HepG2 (cell line): ENCODE measurements around the gene ITIH3. TPM values are rescaled to one million over a fixed set of nuclear protein-coding genes. Genes with fewer than 3 reads are reported as not detected.

Experiments used
- ATAC-seq: fragments of 200-7000 bp; cut with Tn5 transposase; 3 replicates; pipeline ENCODE4 v1.9.1; 2020; ENCODE audit warnings: mild to moderate bottlenecking, moderate library complexity
- BruUV-seq: library from RNA; stranded (reverse); fragments of 400-500 nt; replicated peaks from 2 replicates; lab custom pipeline; 2021; lab: Mats Ljungman, UMichigan
- CTCF ChIA-PET: fragments of 300-600 bp; formaldehyde crosslinking; extraction: SDS; loops from one replicate; lab custom pipeline; 2021; ENCODE audit warnings: low total read pairs, inconsistent platforms, low intra/inter-chr PET ratio; lab: Yijun Ruan, JAX
- POLR2A ChIA-PET: fragments of 350-600 bp; sonication (Branson Sonifier 250); formaldehyde crosslinking; loops from one replicate; lab custom pipeline; 2020; ENCODE audit warnings: antibody characterized with exemption, inconsistent platforms; lab: Yijun Ruan, JAX
- DNase-seq: peaks from one replicate; pipeline ENCODE4 v3.0.0-alpha.2; 2015; ENCODE audit warnings: low spot score
- FAIRE-seq: peaks from 3 replicates; lab custom pipeline; 2011; peaks lifted over from hg19 to GRCh38; lab: Jason Lieb, UNC
- H2AFZ ChIP-seq: one replicate; pipeline ENCODE4 v1.6.1; 2011; ENCODE audit warnings: low read length, inconsistent platforms
- H3K27ac ChIP-seq: fragments of 300-600 bp; 3 replicates; pipeline ENCODE4 v1.8.0; 2011; ENCODE audit warnings: mixed run types, mild to moderate bottlenecking, mixed read lengths, low read length, inconsistent platforms; ENCODE audit not compliant: insufficient read depth; ENCODE audit errors: extremely low read length
- H3K27me3 ChIP-seq, 2 experiments: fragments of 200-600 bp in 1 of 2; 2 replicates in 1 of 2; 3 replicates in 1 of 2; pipeline versions ENCODE4 v1.6.0 to v1.8.0; 2011; ENCODE audit warnings: low read length in 2 of 2, mild to moderate bottlenecking in 2 of 2, moderate library complexity in 2 of 2, inconsistent platforms in 1 of 2; ENCODE audit not compliant: insufficient read depth in 2 of 2, control insufficient read depth in 1 of 2
- H3K36me3 ChIP-seq, 2 experiments: fragments of 200-600 bp in 1 of 2; replicated peaks in 1 of 2; 2 replicates in 1 of 2; 3 replicates in 1 of 2; pipeline versions ENCODE4 v1.5.1 to v1.8.0; 2011; ENCODE audit warnings: low read length in 2 of 2, inconsistent platforms in 1 of 2; ENCODE audit not compliant: insufficient read depth in 2 of 2, control insufficient read depth in 1 of 2
- H3K4me1 ChIP-seq: 2 replicates; pipeline ENCODE4 v1.5.1; 2012; ENCODE audit warnings: low read length, inconsistent platforms; ENCODE audit not compliant: insufficient read depth
- H3K4me2 ChIP-seq: 2 replicates; pipeline ENCODE4 v1.6.0; 2011; ENCODE audit warnings: low read depth, low read length, inconsistent platforms
- H3K4me3 ChIP-seq, 3 experiments: fragments of 200-600 bp in 1 of 3; sonication (generic), shearing (Covaris generic) in 1 of 3; replicated peaks in 1 of 3; 2 replicates each; pipeline ENCODE4 v1.5.1; 2011 to 2016; ENCODE audit warnings: low read length in 3 of 3, inconsistent platforms in 2 of 3, low read depth in 2 of 3, mild to moderate bottlenecking in 2 of 3, control low read depth in 1 of 3, mixed read lengths in 1 of 3; ENCODE audit not compliant: insufficient read depth in 1 of 3
- H3K79me2 ChIP-seq: one replicate; pipeline ENCODE4 v1.6.1; 2011; ENCODE audit warnings: low read length, inconsistent platforms; ENCODE audit not compliant: insufficient read depth
- H3K9ac ChIP-seq: 2 replicates; pipeline ENCODE4 v1.6.0; 2011; ENCODE audit warnings: mild to moderate bottlenecking, low read depth, low read length, inconsistent platforms; ENCODE audit not compliant: insufficient read depth
- H3K9me3 ChIP-seq: 2 replicates; pipeline ENCODE4 v1.5.1; 2012; ENCODE audit warnings: mild to moderate bottlenecking, low read length
- H4K20me1 ChIP-seq: 2 replicates; pipeline ENCODE4 v1.6.0; 2011; ENCODE audit warnings: inconsistent platforms, mild to moderate bottlenecking, low read length, moderate library complexity; ENCODE audit not compliant: insufficient read depth
- ARHGAP35 ChIP-seq: sonication (generic); formaldehyde crosslinking; IDR thresholded peaks from 2 replicates; pipeline ENCODE4 v1.9.0; 2022; ENCODE audit warnings: mild to moderate bottlenecking, inconsistent platforms, moderate library complexity, missing genetic modification reagents, borderline replicate concordance
- IKZF4 ChIP-seq: sonication (generic); formaldehyde crosslinking; IDR thresholded peaks from 2 replicates; pipeline ENCODE4 v1.5.1; 2020; ENCODE audit warnings: borderline replicate concordance, mild to moderate bottlenecking, low read depth, missing genetic modification reagents; ENCODE audit errors: not compliant biosample characterization
- KIAA2018 ChIP-seq: sonication (generic); formaldehyde crosslinking; IDR thresholded peaks from 2 replicates; pipeline ENCODE4 v1.5.0; 2020; ENCODE audit warnings: mild to moderate bottlenecking, missing genetic modification reagents, borderline replicate concordance
- KLF12 ChIP-seq: sonication (generic); formaldehyde crosslinking; IDR thresholded peaks from 2 replicates; pipeline ENCODE4 v1.4.0; 2020; ENCODE audit warnings: missing genetic modification reagents, borderline replicate concordance
- MAFG ChIP-seq: sonication (generic); formaldehyde crosslinking; IDR thresholded peaks from 2 replicates; pipeline ENCODE4 v1.5.1; 2020; ENCODE audit warnings: mild to moderate bottlenecking, missing genetic modification reagents
- PRDM10 ChIP-seq: sonication (generic); formaldehyde crosslinking; IDR thresholded peaks from 2 replicates; pipeline ENCODE4 v1.4.0; 2020; ENCODE audit warnings: low read depth, missing genetic modification reagents
- ZFP62 ChIP-seq: sonication (generic); formaldehyde crosslinking; IDR thresholded peaks from 2 replicates; pipeline ENCODE4 v1.4.0; 2020; ENCODE audit warnings: missing genetic modification reagents
- ZNF34 ChIP-seq: sonication (generic); formaldehyde crosslinking; IDR thresholded peaks from 2 replicates; pipeline ENCODE4 v1.4.0; 2020; ENCODE audit warnings: mild to moderate bottlenecking, missing genetic modification reagents, borderline replicate concordance
- WGBS: methylation state at CpG from one replicate; pipeline ENCODE4 v1.1.6; 2017; ENCODE audit warnings: low lambda C conversion rate; 5-methylcytosine and 5-hydroxymethylcytosine counted together
- in situ Hi-C: cut with HindIII; loops from 2 replicates; pipeline ENCODE4 v1.10.0; 2017; ENCODE audit warnings: low pct_unique_long_range_greater_than_20kb; ENCODE audit not compliant: extremely low pct_ligation_motif_present
- intact Hi-C: fragments of 100-400 bp; cut with micrococcal nuclease; formaldehyde crosslinking; loops from one replicate; pipeline ENCODE4 v1.10.0; 2022; ENCODE audit not compliant: unreplicated experiment
- polyA plus RNA-seq, 8 experiments: library from polyadenylated mRNA; depleted of rRNA in 3 of 8; stranded (reverse) in 7 of 8; unstranded in 1 of 8; fragments of >200 nt; fragmentation: Illumina TruSeq in 4 of 8; extraction: Trizol in 4 of 8; gene quantifications; 2 replicates each; pipeline versions ENCODE4 v1.2.1 to v1.2.3, GENCODE V29; 2011 to 2016; ENCODE audit warnings: low read depth in 4 of 8, missing spikeins in 1 of 8, mixed read lengths in 1 of 8; ENCODE audit not compliant: insufficient read depth in 1 of 8
- total RNA-seq, 5 experiments: library from RNA; depleted of rRNA; stranded (reverse); fragments of >200 nt; fragmentation: Illumina TruSeq; extraction: Trizol; gene quantifications; 2 replicates each; pipeline ENCODE4 v1.2.3, GENCODE V29; 2016; ENCODE audit warnings: low read depth in 1 of 5

The ITIH3 gene
- total and polyA plus RNA-seq, 2 of the 13 experiments (the other 11 are each of a cell fraction or from before 2014, with no cell fraction given): 105 to 632 TPM

- Histone ChIP-seq H3K4me3 (no peak overlapping the region), H3K9me3 (no peaks in the 10 kb centered on the region), H3K27me3 (no peaks in the 10 kb centered on the region), H2AFZ (no peak overlapping the region), H4K20me1 (no peaks in the 10 kb centered on the region), H3K79me2 (no peaks in the 10 kb centered on the region), H3K4me1 (peaks cover 26% of the 10 kb centered on the region), H3K4me2 (no peak overlapping the region), H3K27ac (no peak overlapping the region), H3K9ac (no peak overlapping the region), H3K36me3 (peaks cover 2 to 9% of the 10 kb centered on the region in 2 experiments; a peak in 3 of 5 replicates)
- TF ChIP-seq MAFG: no peak
- TF ChIP-seq ZFP62 (CRISPR knock-in tag): no peak
- TF ChIP-seq IKZF4: no peak
- no peak for TF ChIP-seq KLF12 (CRISPR knock-in tag)
- TF ChIP-seq ARHGAP35: no peak
- no peak for TF ChIP-seq KIAA2018
- no peak for TF ChIP-seq ZNF34 (CRISPR knock-in tag)
- no peak for TF ChIP-seq PRDM10 (CRISPR knock-in tag)
- ChIA-PET POLR2A (no interaction called here), CTCF (no interaction called here)
- WGBS: 99% methylated on average over 6 of the region's 6 CpGs
- in situ Hi-C loops (no loop called here), intact Hi-C loops (no loop called here)
- no peak for ATAC-seq
- no peak for DNase-seq
- BruUV-seq: no TSS peak
- no peak for FAIRE-seq
These were observed 52.6 kb downstream of the ITIH3 start for GRCh38 chr3:52847241-52847640.
